Measurements from ENCODE around the gene PDE4D.
"Not testable (repeated sequence)": the region's sequence is repeated elsewhere in the genome, so short reads cannot be mapped to it uniquely, and the experiment has no call there.

Gene PDE4D

GRCh38 chr5:59798862-59799667, 94.5 kb downstream of the PDE4D start:
- DNase-seq, result no peak

GRCh38 chr5:59795141-59795540, 98.4 kb downstream of the PDE4D start:
- DNase-seq, result no peak

GRCh38 chr5:59792983-59793585, 100.4 kb downstream of the PDE4D start:
- no peak for DNase-seq

GRCh38 chr5:59791617-59792016, 101.9 kb downstream of the PDE4D start:
- DNase-seq, result no peak

GRCh38 chr5:59790776-59791475, 102.6 kb downstream of the PDE4D start:
- DNase-seq, result no peak

- no peak for DNase-seq
These were observed 103.2 kb downstream of the PDE4D start for GRCh38 chr5:59790376-59790775.

- DNase-seq, result no peak
These were observed 103.6 kb downstream of the PDE4D start for GRCh38 chr5:59789894-59790293.

GRCh38 chr5:59789197-59789596, 104.3 kb downstream of the PDE4D start:
- no peak for DNase-seq

- no peak for DNase-seq
These were observed 107.2 kb downstream of the PDE4D start for GRCh38 chr5:59786334-59786805.

GRCh38 chr5:59785676-59786333, 107.7 kb downstream of the PDE4D start:
- DNase-seq, result no peak

GRCh38 chr5:59784708-59785107, 108.8 kb downstream of the PDE4D start:
- DNase-seq, result not testable (repeated sequence)

GRCh38 chr5:59783264-59783663, 110.3 kb downstream of the PDE4D start:
- no peak for DNase-seq

- no peak for DNase-seq
These were observed 110.7 kb downstream of the PDE4D start for GRCh38 chr5:59782856-59783255.

- DNase-seq, result no peak
These were observed 114.1 kb downstream of the PDE4D start for GRCh38 chr5:59779453-59779852.

- DNase-seq, result no peak
These were observed 116.5 kb downstream of the PDE4D start for GRCh38 chr5:59777028-59777427.

GRCh38 chr5:59773294-59773693, 120.2 kb downstream of the PDE4D start:
- no peak for DNase-seq

- no peak for DNase-seq
These were observed 120.8 kb downstream of the PDE4D start for GRCh38 chr5:59772757-59773156.

- no peak for DNase-seq
These were observed 121.3 kb downstream of the PDE4D start for GRCh38 chr5:59772206-59772605.

GRCh38 chr5:59770953-59771352, 122.6 kb downstream of the PDE4D start:
- no peak for DNase-seq

GRCh38 chr5:59769832-59770231, 123.7 kb downstream of the PDE4D start:
- DNase-seq, result no peak

- DNase-seq, result no peak
These were observed 124.5 kb downstream of the PDE4D start for GRCh38 chr5:59769041-59769360.

GRCh38 chr5:59768152-59769040, 125.1 kb downstream of the PDE4D start:
- no peak for DNase-seq
